A549 (cell line): ENCODE data around the gene FAM219A. TPM values are rescaled to one million over a fixed set of nuclear protein-coding genes. Genes with fewer than 3 reads are reported as not detected.

Experiments
- ATAC-seq, 2 experiments: fragments of 200-7000 bp in 1 of 2; fragments of >200 bp in 1 of 2; cut with Nextera tagmentation in 1 of 2; cut with Tn5 transposase in 1 of 2; 3 replicates each; pipeline versions ENCODE4 v1.8.0 to v1.9.1; 2018 to 2020; ENCODE audit warnings: mild to moderate bottlenecking in 1 of 2, moderate library complexity in 1 of 2
- CTCF ChIA-PET: fragments of 300-600 bp; sonication (Branson Sonifier 250); formaldehyde crosslinking; extraction: SDS; loops from one replicate; lab custom pipeline; 2021; ENCODE audit warnings: antibody characterized with exemption, inconsistent platforms; lab: Yijun Ruan, JAX
- POLR2A ChIA-PET: fragments of 350-600 bp; formaldehyde crosslinking; extraction: SDS; loops from one replicate; lab custom pipeline; 2021; ENCODE audit warnings: antibody characterized with exemption, inconsistent platforms; lab: Yijun Ruan, JAX
- DNase-seq, 2 experiments: peaks; one replicate each; pipeline versions ENCODE4 v3.0.0 to v3.0.0-alpha.2; 2011 to 2016; ENCODE audit warnings: low read depth in 1 of 2, low spot score in 1 of 2
- FAIRE-seq: peaks from 2 replicates; lab custom pipeline; 2011; peaks lifted over from hg19 to GRCh38; lab: Jason Lieb, UNC
- H3K27ac ChIP-seq, 2 experiments: fragments of >200 bp; sonication (Bioruptor Twin); formaldehyde crosslinking; 3 replicates each; pipeline ENCODE4 v1.5.1; 2016 to 2017
- H3K4me1 ChIP-seq: fragments of >200 bp; sonication (Bioruptor Twin); formaldehyde crosslinking; 3 replicates; pipeline ENCODE4 v1.6.1; 2016
- H3K4me2 ChIP-seq: fragments of >200 bp; sonication (Bioruptor Twin); formaldehyde crosslinking; 3 replicates; pipeline ENCODE4 v1.6.1; 2016
- H3K4me3 ChIP-seq: fragments of >200 bp; sonication (Bioruptor Twin); formaldehyde crosslinking; 3 replicates; pipeline ENCODE4 v1.5.1; 2016
- H3K9me3 ChIP-seq: fragments of >200 bp; sonication (Bioruptor Twin); formaldehyde crosslinking; 3 replicates; pipeline ENCODE4 v1.6.1; 2016
- BCL3 ChIP-seq: fragments of >200 bp; sonication (Bioruptor Twin); formaldehyde crosslinking; IDR thresholded peaks from 3 replicates; pipeline ENCODE4 v1.6.1; 2016
- CBX2 ChIP-seq: fragments of 200-600 bp; sonication (generic); IDR thresholded peaks from 2 replicates; pipeline ENCODE4 v1.6.1; 2016; ENCODE audit warnings: low read depth, mild to moderate bottlenecking, borderline replicate concordance
- CBX8 ChIP-seq: fragments of 200-600 bp; sonication (generic); IDR thresholded peaks from 2 replicates; pipeline ENCODE4 v1.6.1; 2016
- CHD2 ChIP-seq: fragments of 150-350 bp; IDR thresholded peaks from 2 replicates; pipeline ENCODE4 v1.6.1; 2014; ENCODE audit warnings: low read length; ENCODE audit not compliant: partially characterized antibody
- CHD4 ChIP-seq: fragments of 200-600 bp; sonication (generic); IDR thresholded peaks from 2 replicates; pipeline ENCODE4 v1.6.1; 2016; ENCODE audit warnings: antibody characterized with exemption, mild to moderate bottlenecking, borderline replicate concordance
- E2F6 ChIP-seq: IDR thresholded peaks from 2 replicates; pipeline ENCODE4 v1.6.1; 2012; ENCODE audit warnings: low read depth, borderline replicate concordance
- EP300 ChIP-seq, 2 experiments: fragments of >200 bp; sonication (Bioruptor Twin); formaldehyde crosslinking; IDR thresholded peaks; 2 replicates in 1 of 2; 3 replicates in 1 of 2; pipeline ENCODE4 v1.6.1; 2016 to 2017
- FOXS1 ChIP-seq: fragments of 250-450 bp; sonication (Bioruptor Pico); IDR thresholded peaks from 2 replicates; pipeline ENCODE4 v1.5.0; 2020; ENCODE audit warnings: mild to moderate bottlenecking, moderate library complexity
- GATA3 ChIP-seq: IDR thresholded peaks from 2 replicates; pipeline ENCODE4 v1.6.1; 2012; ENCODE audit warnings: borderline replicate concordance
- HOXA7 ChIP-seq: fragments of 250-450 bp; sonication (Bioruptor Pico); IDR thresholded peaks from 2 replicates; pipeline ENCODE4 v1.5.0; 2020; ENCODE audit warnings: mild to moderate bottlenecking, moderate library complexity
- HOXB5 ChIP-seq: fragments of 250-450 bp; sonication (Bioruptor Pico); IDR thresholded peaks from 2 replicates; pipeline ENCODE4 v1.5.0; 2020; ENCODE audit warnings: mild to moderate bottlenecking, moderate library complexity
- JUNB ChIP-seq: fragments of >200 bp; sonication (Bioruptor Twin); formaldehyde crosslinking; IDR thresholded peaks from 2 replicates; pipeline ENCODE4 v1.6.1; 2016
- MAFK ChIP-seq: fragments of 450-650 bp; IDR thresholded peaks from 2 replicates; pipeline ENCODE4 v1.6.1; 2014; ENCODE audit not compliant: partially characterized antibody
- MAZ ChIP-seq: fragments of 150-350 bp; IDR thresholded peaks from 2 replicates; pipeline ENCODE4 v1.6.1; 2014; ENCODE audit warnings: antibody characterized with exemption, low read depth, low read length, borderline replicate concordance
- MYC ChIP-seq: IDR thresholded peaks from 2 replicates; pipeline ENCODE4 v1.6.1; 2012; ENCODE audit warnings: mild to moderate bottlenecking, inconsistent platforms, low read length, improper control_type of control experiment, borderline replicate concordance
- NPAS2 ChIP-seq: fragments of 250-450 bp; sonication (Bioruptor Pico); IDR thresholded peaks from 2 replicates; pipeline ENCODE4 v1.8.0; 2022; ENCODE audit warnings: mild to moderate bottlenecking, moderate library complexity, borderline replicate concordance
- NR3C1 ChIP-seq: fragments of >200 bp; sonication (Bioruptor Twin); formaldehyde crosslinking; IDR thresholded peaks from 3 replicates; pipeline ENCODE4 v1.6.1; 2017
- PBX3 ChIP-seq: IDR thresholded peaks from 2 replicates; pipeline ENCODE4 v1.6.1; 2012
- PHF8 ChIP-seq: fragments of 200-600 bp; sonication (generic); IDR thresholded peaks from 2 replicates; pipeline ENCODE4 v1.6.1; 2016; ENCODE audit warnings: low read depth, mild to moderate bottlenecking, antibody characterized with exemption, moderate library complexity, borderline replicate concordance
- POLR2A ChIP-seq: IDR thresholded peaks from 2 replicates; pipeline ENCODE4 v1.6.1; 2012; ENCODE audit warnings: mild to moderate bottlenecking, low read length
- REST ChIP-seq: fragments of 200-600 bp; sonication (generic); IDR thresholded peaks from 2 replicates; pipeline ENCODE4 v1.6.1; 2016; ENCODE audit warnings: antibody characterized with exemption, mild to moderate bottlenecking, moderate library complexity
- TFCP2L1 ChIP-seq: fragments of 250-450 bp; sonication (Bioruptor Pico); IDR thresholded peaks from 2 replicates; pipeline ENCODE4 v1.5.0; 2021; ENCODE audit warnings: mild to moderate bottlenecking
- ZFP36 ChIP-seq: fragments of 450-650 bp; IDR thresholded peaks from 2 replicates; pipeline ENCODE4 v1.6.1; 2014; ENCODE audit warnings: borderline replicate concordance; ENCODE audit not compliant: partially characterized antibody
- ZSCAN20 ChIP-seq: fragments of 250-450 bp; sonication (Bioruptor Pico); IDR thresholded peaks from 2 replicates; pipeline ENCODE4 v1.8.0; 2022; ENCODE audit warnings: mild to moderate bottlenecking, moderate library complexity
- WGBS: methylation state at CpG from one replicate; pipeline ENCODE4 v1.1.6; 2017; ENCODE audit errors: missing lambda C conversion rate; 5-methylcytosine and 5-hydroxymethylcytosine counted together
- polyA plus RNA-seq, 4 experiments: library from polyadenylated mRNA; depleted of rRNA in 3 of 4; stranded (reverse); fragments of >200 nt; fragmentation: RNase III in 1 of 4; extraction: RNeasy Plus Mini Kit Qiagen cat#74134 plus additional on column Dnase treatment in 1 of 4; gene quantifications; 2 replicates in 3 of 4; 3 replicates in 1 of 4; pipeline ENCODE4 v1.2.3, GENCODE V29; 2011 to 2017

FAM219A gene
- polyA plus RNA-seq, 2 of the 4 experiments (the other 2 are of a cell fraction), result 8.1 to 15.3 TPM

- Histone ChIP-seq H3K4me3 (no peak overlapping the region), H3K27ac (no peak overlapping the region), H3K4me1 (peaks cover 13% of the 10 kb centered on the region)
- ChIA-PET CTCF (interaction anchor here (0.6 to 19.7 kb wide), 3 partner anchors 19 to 935 kb away, joined by 3 to 417 read pairs (median 37); no protein-coding TSS in a partner anchor), POLR2A (no interaction called here)
- FAIRE-seq (no peak), DNase-seq (no peak)
- TF ChIP-seq NPAS2 (CRISPR knock-in tag) (no peak), NR3C1 (no peak), EP300 (IDR thresholded peaks at IDR 0.05) (no peak), ZSCAN20 (CRISPR knock-in tag) (no peak), FOXS1 (CRISPR knock-in tag) (no peak), CBX2 (no peak), JUNB (no peak), POLR2A (no peak), GATA3 (no peak), REST (no peak), MYC (no peak), CHD2 (no peak), PHF8 (no peak), CHD4 (no peak), MAZ (no peak)
- TF ChIP-seq, all 56 proteins: peak for 0
- ATAC-seq, result no peak
- 52% methylated on average over 7 of the region's 7 CpGs for WGBS
- H3K4me2 ChIP-seq, result no peak overlapping the region
- no peaks in the 10 kb centered on the region for H3K9me3 ChIP-seq
Measured at GRCh38 chr9:34384368-34385165, 73.8 kb downstream of the FAM219A start.

- TF ChIP-seq HOXB5, result no peak
- TF ChIP-seq JUNB, result no peak
- no peak for TF ChIP-seq HOXA7
- TF ChIP-seq CBX8, result no peak
- TF ChIP-seq ZFP36, result no peak
- TF ChIP-seq POLR2A, result no peak
- TF ChIP-seq E2F6, result no peak
- no peak for TF ChIP-seq CBX2
- TF ChIP-seq MAFK, result no peak
- TF ChIP-seq BCL3, result no peak
- TF ChIP-seq FOXS1 (CRISPR knock-in tag), result no peak
- no peak for TF ChIP-seq TFCP2L1 (CRISPR knock-in tag)
- no peak for TF ChIP-seq PBX3
- Histone ChIP-seq H3K27ac (no peak overlapping the region), H3K4me2 (no peak overlapping the region), H3K9me3 (no peaks in the 10 kb centered on the region), H3K4me1 (peaks cover 13% of the 10 kb centered on the region), H3K4me3 (no peak overlapping the region)
- ATAC-seq (no peak), FAIRE-seq (peak; percentile 61), DNase-seq (no peak)
- ChIA-PET CTCF (interaction anchor here (5.7 to 19.7 kb wide), 2 partner anchors 20 to 42 kb away, joined by 37 to 417 read pairs; no protein-coding TSS in a partner anchor), POLR2A (no interaction called here)
- 76% methylated on average over 4 of the region's 4 CpGs for WGBS
Measured at GRCh38 chr9:34383904-34384303, 74.5 kb downstream of the FAM219A start.
